Hepatocyte (in vitro differentiated cells): ENCODE measurements around the gene SP9.

Experiments used
- EZH2 ChIP-seq: fragments of 200-600 bp; sonication (generic); IDR thresholded peaks from 2 replicates; pipeline ENCODE4 v1.6.1; 2016; ENCODE audit warnings: antibody characterized with exemption, mild to moderate bottlenecking, borderline replicate concordance
- EZH2phosphoT487 ChIP-seq: fragments of 200-600 bp; sonication (generic); IDR thresholded peaks from one replicate; pipeline ENCODE4 v1.6.1; 2018; ENCODE audit warnings: antibody characterized with exemption, mild to moderate bottlenecking, low read depth, moderate library complexity; ENCODE audit not compliant: unreplicated experiment, severe bottlenecking
- TF ChIP-seq, protein P1 (sequence below): fragments of 200-600 bp; sonication (generic); IDR thresholded peaks from 2 replicates; pipeline ENCODE4 v1.5.1; 2016; ENCODE audit warnings: antibody characterized with exemption, mild to moderate bottlenecking; ENCODE audit not compliant: poor library complexity

DNA sequence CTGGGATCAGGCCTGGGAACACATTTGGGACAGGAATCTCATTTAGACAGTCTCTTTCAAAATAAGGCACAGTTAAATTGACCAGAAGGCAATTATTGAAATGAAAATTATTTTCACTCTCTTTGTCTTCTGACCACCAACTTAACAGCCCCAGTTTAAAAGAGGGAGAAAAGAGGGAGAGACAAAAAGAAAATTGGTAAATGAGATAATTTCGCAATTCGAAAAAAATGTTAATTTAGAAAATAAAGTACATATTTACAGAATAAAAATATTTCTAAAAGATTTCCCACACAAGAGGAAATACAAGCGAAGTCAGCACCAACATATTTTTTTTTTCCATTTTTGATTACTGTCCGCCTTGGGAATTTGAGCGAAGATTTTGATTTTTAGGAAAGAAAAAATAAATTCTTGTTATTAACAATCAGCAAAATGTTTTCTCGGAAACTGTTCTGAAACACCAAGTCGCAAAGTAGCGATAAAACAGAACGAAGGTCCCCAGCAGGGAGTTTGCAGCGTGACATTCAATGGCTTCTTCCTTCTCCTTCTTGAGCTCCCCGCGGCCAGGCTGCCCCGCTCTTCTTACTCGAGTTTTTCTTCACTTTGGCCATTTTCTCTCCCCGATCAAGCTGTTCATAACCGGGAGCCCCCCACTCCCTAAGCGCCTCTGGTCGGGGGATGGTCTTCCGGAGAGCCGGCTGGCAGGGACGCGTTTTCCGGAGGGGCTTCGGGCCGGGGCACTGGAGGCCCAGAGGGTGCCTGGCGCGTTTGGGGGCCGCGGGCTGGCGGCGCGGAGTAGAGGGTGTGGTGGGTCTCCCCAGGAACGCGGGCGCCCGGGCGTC is 5.0 kb downstream of the SP9 start:
- TF ChIP-seq EZH2 (peak; percentile 100), EZH2phosphoT487 (no peak)
- TF ChIP-seq, protein P1, sequence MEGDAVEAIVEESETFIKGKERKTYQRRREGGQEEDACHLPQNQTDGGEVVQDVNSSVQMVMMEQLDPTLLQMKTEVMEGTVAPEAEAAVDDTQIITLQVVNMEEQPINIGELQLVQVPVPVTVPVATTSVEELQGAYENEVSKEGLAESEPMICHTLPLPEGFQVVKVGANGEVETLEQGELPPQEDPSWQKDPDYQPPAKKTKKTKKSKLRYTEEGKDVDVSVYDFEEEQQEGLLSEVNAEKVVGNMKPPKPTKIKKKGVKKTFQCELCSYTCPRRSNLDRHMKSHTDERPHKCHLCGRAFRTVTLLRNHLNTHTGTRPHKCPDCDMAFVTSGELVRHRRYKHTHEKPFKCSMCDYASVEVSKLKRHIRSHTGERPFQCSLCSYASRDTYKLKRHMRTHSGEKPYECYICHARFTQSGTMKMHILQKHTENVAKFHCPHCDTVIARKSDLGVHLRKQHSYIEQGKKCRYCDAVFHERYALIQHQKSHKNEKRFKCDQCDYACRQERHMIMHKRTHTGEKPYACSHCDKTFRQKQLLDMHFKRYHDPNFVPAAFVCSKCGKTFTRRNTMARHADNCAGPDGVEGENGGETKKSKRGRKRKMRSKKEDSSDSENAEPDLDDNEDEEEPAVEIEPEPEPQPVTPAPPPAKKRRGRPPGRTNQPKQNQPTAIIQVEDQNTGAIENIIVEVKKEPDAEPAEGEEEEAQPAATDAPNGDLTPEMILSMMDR = no peak
